Right lobe of liver (tissue), 4 donors: ENCODE results near the gene EIF1.

Source experiments
- POLR2A ChIP-seq: fragments of 450-650 bp; IDR thresholded peaks from one replicate; pipeline ENCODE4 v1.6.1; 2017; ENCODE audit warnings: antibody characterized with exemption, mild to moderate bottlenecking
- TF ChIP-seq, protein P1 (sequence below), 4 donors: fragments of 200-600 bp in 3 of 4; fragments of 450-650 bp in 1 of 4; IDR thresholded peaks; one replicate each; pipeline versions ENCODE4 v1.5.1 to v1.8.0; 2016 to 2022; ENCODE audit warnings: antibody characterized with exemption in 4 of 4, mild to moderate bottlenecking in 2 of 4
- donor health status: DM: no; HTN: no; CAD: no.
- donor health status: DM: no; HTN: no; CAD: no.
- donor health status: DM: no; HTN: yes; CAD: no.

DNA sequence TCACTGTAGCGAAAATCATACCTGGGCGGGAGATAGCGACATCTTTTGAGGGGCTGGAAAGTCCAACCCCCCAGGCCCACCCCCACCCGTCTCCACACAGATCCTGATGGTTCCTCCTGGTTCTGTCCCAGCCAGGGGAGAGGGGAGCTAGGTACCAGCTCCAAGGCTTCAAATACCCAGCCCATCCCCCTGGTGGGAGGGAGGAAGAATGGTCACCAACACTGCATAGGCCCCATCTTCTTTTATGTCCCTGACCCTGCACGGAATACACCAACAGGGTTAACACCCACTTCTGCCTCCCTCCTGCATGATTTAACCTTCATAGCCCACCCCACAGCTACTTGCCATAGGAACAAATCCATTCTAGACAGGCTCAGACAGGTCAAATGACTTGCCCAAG lies 36.4 kb downstream of the EIF1 start:
- TF ChIP-seq, protein P1, sequence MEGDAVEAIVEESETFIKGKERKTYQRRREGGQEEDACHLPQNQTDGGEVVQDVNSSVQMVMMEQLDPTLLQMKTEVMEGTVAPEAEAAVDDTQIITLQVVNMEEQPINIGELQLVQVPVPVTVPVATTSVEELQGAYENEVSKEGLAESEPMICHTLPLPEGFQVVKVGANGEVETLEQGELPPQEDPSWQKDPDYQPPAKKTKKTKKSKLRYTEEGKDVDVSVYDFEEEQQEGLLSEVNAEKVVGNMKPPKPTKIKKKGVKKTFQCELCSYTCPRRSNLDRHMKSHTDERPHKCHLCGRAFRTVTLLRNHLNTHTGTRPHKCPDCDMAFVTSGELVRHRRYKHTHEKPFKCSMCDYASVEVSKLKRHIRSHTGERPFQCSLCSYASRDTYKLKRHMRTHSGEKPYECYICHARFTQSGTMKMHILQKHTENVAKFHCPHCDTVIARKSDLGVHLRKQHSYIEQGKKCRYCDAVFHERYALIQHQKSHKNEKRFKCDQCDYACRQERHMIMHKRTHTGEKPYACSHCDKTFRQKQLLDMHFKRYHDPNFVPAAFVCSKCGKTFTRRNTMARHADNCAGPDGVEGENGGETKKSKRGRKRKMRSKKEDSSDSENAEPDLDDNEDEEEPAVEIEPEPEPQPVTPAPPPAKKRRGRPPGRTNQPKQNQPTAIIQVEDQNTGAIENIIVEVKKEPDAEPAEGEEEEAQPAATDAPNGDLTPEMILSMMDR (IDR thresholded peaks at IDR 0.05), result no peak
- TF ChIP-seq POLR2A, result no peak
